IMR-90 (cell line): ENCODE results near the gene ADAMTS14. TPM values are rescaled to one million over a fixed set of nuclear protein-coding genes. Genes with fewer than 3 reads are reported as not detected.

ENCODE experiments used
- ATAC-seq: fragments of 200-7000 bp; cut with Tn5 transposase; 2 replicates; pipeline ENCODE4 v1.9.1; 2020; ENCODE audit warnings: low read depth, mild to moderate bottlenecking, moderate library complexity
- BruUV-seq: library from RNA; stranded (reverse); fragments of 400-500 nt; replicated peaks from 2 replicates; lab custom pipeline; 2021; lab: Mats Ljungman, UMichigan
- CTCF ChIA-PET: fragments of 300-600 bp; formaldehyde crosslinking; extraction: SDS; loops from one replicate; lab custom pipeline; 2021; ENCODE audit warnings: antibody characterized with exemption; lab: Yijun Ruan, JAX
- POLR2A ChIA-PET: fragments of 300-600 bp; sonication (Branson Sonifier 250); formaldehyde crosslinking; loops from one replicate; lab custom pipeline; 2022; ENCODE audit warnings: antibody characterized with exemption; ENCODE audit not compliant: unreplicated experiment; lab: Charles Lee
- DNase-seq: peaks from one replicate; pipeline ENCODE4 v3.0.0; 2013
- H2AFZ ChIP-seq: replicated peaks from 2 replicates; pipeline ENCODE3; 2013; ENCODE audit warnings: low read length, mild to moderate bottlenecking; ENCODE audit not compliant: poor library complexity
- H2AK5ac ChIP-seq: 2 replicates; pipeline ENCODE4 v1.6.1; 2013; ENCODE audit warnings: low read depth, low read length, inconsistent platforms
- H2AK9ac ChIP-seq: replicated peaks from 2 replicates; pipeline ENCODE3; 2013; ENCODE audit warnings: mild to moderate bottlenecking, low read depth, low read length, moderate library complexity; ENCODE audit not compliant: poor library complexity
- H2BK120ac ChIP-seq: 2 replicates; pipeline ENCODE4 v1.6.1; 2013; ENCODE audit warnings: low read depth, low read length, inconsistent platforms
- H2BK15ac ChIP-seq: 3 replicates; pipeline ENCODE4 v1.6.1; 2013; ENCODE audit warnings: low read depth, low read length, inconsistent platforms
- H2BK20ac ChIP-seq: 2 replicates; pipeline ENCODE4 v1.6.1; 2013; ENCODE audit warnings: low read depth, mild to moderate bottlenecking, inconsistent platforms, low read length, moderate library complexity
- H2BK5ac ChIP-seq: 2 replicates; pipeline ENCODE4 v1.6.1; 2013; ENCODE audit warnings: mild to moderate bottlenecking, low read depth, low read length, inconsistent platforms; ENCODE audit not compliant: poor library complexity, severe bottlenecking
- H3K14ac ChIP-seq: replicated peaks from 2 replicates; pipeline ENCODE4 v1.6.1; 2013; ENCODE audit warnings: low read depth, low read length, inconsistent platforms
- H3K18ac ChIP-seq: 2 replicates; pipeline ENCODE4 v1.6.1; 2013; ENCODE audit warnings: low read depth, low read length, control low read depth
- H3K23ac ChIP-seq: 2 replicates; pipeline ENCODE4 v1.6.1; 2013; ENCODE audit warnings: low read depth, low read length, inconsistent platforms
- H3K27ac ChIP-seq: 2 replicates; pipeline ENCODE4 v1.5.1; 2013; ENCODE audit warnings: mild to moderate bottlenecking, control low read depth, low read length; ENCODE audit not compliant: insufficient read depth
- H3K27me3 ChIP-seq: 2 replicates; pipeline ENCODE4 v1.6.1; 2013; ENCODE audit warnings: low read length; ENCODE audit not compliant: control insufficient read depth, insufficient read depth
- H3K36me3 ChIP-seq: 2 replicates; pipeline ENCODE4 v1.6.1; 2013; ENCODE audit warnings: low read length, mixed read lengths; ENCODE audit not compliant: control insufficient read depth, insufficient read depth
- H3K4ac ChIP-seq: 2 replicates; pipeline ENCODE4 v1.6.1; 2013; ENCODE audit warnings: low read depth, low read length, inconsistent platforms
- H3K4me1 ChIP-seq: 2 replicates; pipeline ENCODE4 v1.6.1; 2013; ENCODE audit warnings: low read length, mixed read lengths; ENCODE audit not compliant: control insufficient read depth, insufficient read depth
- H3K4me2 ChIP-seq: 2 replicates; pipeline ENCODE4 v1.6.1; 2013; ENCODE audit warnings: low read depth, mild to moderate bottlenecking, control low read depth, low read length, moderate library complexity
- H3K4me3 ChIP-seq: 2 replicates; pipeline ENCODE4 v1.5.1; 2013; ENCODE audit warnings: low read depth, mild to moderate bottlenecking, control low read depth, low read length, moderate library complexity; ENCODE audit not compliant: insufficient read depth
- H3K56ac ChIP-seq: 2 replicates; pipeline ENCODE4 v1.6.1; 2013; ENCODE audit warnings: low read length, inconsistent platforms; ENCODE audit not compliant: insufficient read depth; ENCODE audit errors: extremely low read depth
- H3K79me1 ChIP-seq, 2 experiments: 2 replicates each; pipeline ENCODE4 v1.6.1; 2013; ENCODE audit warnings: low read length in 2 of 2, inconsistent platforms in 1 of 2, low read depth in 1 of 2
- H3K9ac ChIP-seq: 2 replicates; pipeline ENCODE4 v1.6.1; 2013; ENCODE audit warnings: low read depth, low read length, control low read depth
- H3K9me1 ChIP-seq: 2 replicates; pipeline ENCODE4 v1.6.1; 2013; ENCODE audit warnings: low read length, inconsistent platforms; ENCODE audit not compliant: insufficient read depth
- H3K9me3 ChIP-seq: 2 replicates; pipeline ENCODE4 v1.6.1; 2013; ENCODE audit warnings: low read length; ENCODE audit not compliant: control insufficient read depth, insufficient read depth
- H4K20me1 ChIP-seq: 2 replicates; pipeline ENCODE4 v1.6.1; 2013; ENCODE audit warnings: low read length, inconsistent platforms; ENCODE audit not compliant: insufficient read depth
- H4K5ac ChIP-seq: 2 replicates; pipeline ENCODE4 v1.6.1; 2013; ENCODE audit warnings: mild to moderate bottlenecking, low read depth, low read length, control low read depth
- H4K8ac ChIP-seq, 2 experiments: 2 replicates each; pipeline ENCODE4 v1.6.1; 2013; ENCODE audit warnings: low read depth in 2 of 2, low read length in 2 of 2, control low read depth in 1 of 2, inconsistent platforms in 1 of 2
- H4K91ac ChIP-seq: 2 replicates; pipeline ENCODE4 v1.6.1; 2013; ENCODE audit warnings: low read depth, low read length, inconsistent platforms; ENCODE audit not compliant: insufficient read depth
- MXI1 ChIP-seq: IDR thresholded peaks from 2 replicates; pipeline ENCODE4 v1.6.1; 2012; ENCODE audit warnings: low read depth, mild to moderate bottlenecking, low read length, moderate library complexity, borderline replicate concordance
- SMC3 ChIP-seq: fragments of 150-350 bp; IDR thresholded peaks from 2 replicates; pipeline ENCODE4 v1.6.1; 2016; ENCODE audit warnings: low read depth, mild to moderate bottlenecking, antibody characterized with exemption, low read length, moderate library complexity
- WGBS, 2 experiments: methylation state at CpG; one replicate each; pipeline versions ENCODE4 v1.1.5 to v1.1.7; 2013; ENCODE audit warnings: missing lambda C conversion rate in 2 of 2; ENCODE audit not compliant: insufficient read length in 1 of 2; ENCODE audit errors: extremely low coverage in 2 of 2; 5-methylcytosine and 5-hydroxymethylcytosine counted together
- dilution Hi-C: fragments of 300-500 bp; cut with HindIII; formaldehyde crosslinking; loops from one replicate; pipeline ENCODE4 v1.14.3; 2018; ENCODE audit warnings: low sequenced_read_pairs; ENCODE audit not compliant: unreplicated experiment
- in situ Hi-C: fragments of 300-500 bp; cut with MboI; formaldehyde crosslinking; loops from 3 replicates; pipeline ENCODE4 v1.14.3; 2019; ENCODE audit warnings: low sequenced_read_pairs, inconsistent platforms, mixed read lengths
- intact Hi-C: fragments of 100-400 bp; cut with micrococcal nuclease; formaldehyde crosslinking; loops from 2 replicates; pipeline ENCODE4 v1.10.0; 2022
- polyA plus RNA-seq, 3 experiments: library from polyadenylated mRNA; depleted of rRNA; stranded (reverse); fragments of >200 nt; gene quantifications; 2 replicates each; pipeline ENCODE4 v1.2.3, GENCODE V29; 2012; ENCODE audit warnings: low replicate concordance in 1 of 3
- total RNA-seq: library from RNA; depleted of rRNA; stranded (reverse); fragments of >200 nt; gene quantifications from 2 replicates; pipeline ENCODE4 v1.2.3, GENCODE V29; 2012

The ADAMTS14 gene
- total and polyA plus RNA-seq, 2 of the 4 experiments (the other 2 are of a cell fraction), result under 0.01 to 0.31 TPM

- H3K4me1 ChIP-seq, result no peaks in the 10 kb centered on the region
- no peak overlapping the region for H2BK20ac ChIP-seq
- in situ Hi-C loops, result no loop called here
- H3K27ac ChIP-seq, result no peak overlapping the region
- peaks cover 7% of the 10 kb centered on the region for H3K27me3 ChIP-seq
- no peak overlapping the region for H4K91ac ChIP-seq
- H2AFZ ChIP-seq, result no peak overlapping the region
- TF ChIP-seq MXI1, result no peak
- TF ChIP-seq SMC3, result no peak
- no peaks in the 10 kb centered on the region; the same call in 1 of the 2 replicates for H4K20me1 ChIP-seq
- H4K8ac ChIP-seq, result no peak overlapping the region
- H3K4me3 ChIP-seq, result no peak overlapping the region
- CTCF ChIA-PET, result no interaction called here
- H4K5ac ChIP-seq, result no peak overlapping the region
- H2AK5ac ChIP-seq, result no peak overlapping the region
- intact Hi-C loops, result no loop called here
- no peak overlapping the region for H3K14ac ChIP-seq
- H3K9me3 ChIP-seq, result no peaks in the 10 kb centered on the region
- H2BK5ac ChIP-seq, result no peak overlapping the region
- ATAC-seq (no peak), DNase-seq (no peak)
- POLR2A ChIA-PET, result no interaction called here
- H2AK9ac ChIP-seq, result no peak overlapping the region
- 73% methylated on average over 2 of the region's 2 CpGs; no CpG with 5 or more reads in 1 of the 2 experiments for WGBS, 2 experiments
- no peak overlapping the region for H3K4ac ChIP-seq
- BruUV-seq, result no TSS peak
- H3K79me1 ChIP-seq, result no peaks in the 10 kb centered on the region
- H3K36me3 ChIP-seq, result no peaks in the 10 kb centered on the region
- no peak overlapping the region for H3K9ac ChIP-seq
- H3K23ac ChIP-seq, result no peak overlapping the region
- no peak overlapping the region for H3K18ac ChIP-seq
- no peak overlapping the region for H3K56ac ChIP-seq
- H3K4me2 ChIP-seq, result no peak overlapping the region
- no peaks in the 10 kb centered on the region for H3K9me1 ChIP-seq
- H2BK120ac ChIP-seq, result no peak overlapping the region
- dilution Hi-C loops, result no loop called here
- no peak overlapping the region for H2BK15ac ChIP-seq
These were observed 9.4 kb downstream of the ADAMTS14 start for GRCh38 chr10:70681731-70682005.
